Activated T-helper 2 cell treated with anti-CD3 and anti-CD28 coated beads, Interferon-gamma antibody, Interleukin-2, Interleukin-4, amounts not matched to agents 10 μg/mL and 5 μg/mL and 100 μg/mL, durations not matched to agents 14 hours and 24 hours and 36 hours (primary cell): ENCODE data around the gene PCDHA13. TPM values are rescaled to one million over a fixed set of nuclear protein-coding genes. Genes with fewer than 3 reads are reported as not detected.

Experiments
- DNase-seq: peaks from one replicate; pipeline ENCODE4 v3.0.0; 2021; ENCODE audit warnings: low spot score
- H3K27ac Mint-ChIP-seq: one replicate; pipeline ENCODE4 v1.8.0; 2021; ENCODE audit warnings: mixed read lengths
- H3K27me3 Mint-ChIP-seq: one replicate; pipeline ENCODE4 v1.8.0; 2021; ENCODE audit warnings: low read depth, mixed read lengths
- H3K36me3 Mint-ChIP-seq: one replicate; pipeline ENCODE4 v1.8.0; 2021; ENCODE audit warnings: low read depth, mixed read lengths
- H3K4me1 Mint-ChIP-seq: one replicate; pipeline ENCODE4 v1.8.0; 2021; ENCODE audit warnings: low read depth, mixed read lengths
- H3K4me3 Mint-ChIP-seq: one replicate; pipeline ENCODE4 v1.8.0; 2021; ENCODE audit warnings: low read depth, mild to moderate bottlenecking, moderate library complexity, mixed read lengths
- H3K9me3 Mint-ChIP-seq: one replicate; pipeline ENCODE4 v1.8.0; 2021; ENCODE audit warnings: mixed read lengths
- intact Hi-C: fragments of 100-400 bp; cut with micrococcal nuclease; formaldehyde crosslinking; loops from one replicate; pipeline ENCODE4 v1.15.1; 2023
- total RNA-seq: library from RNA; stranded (reverse); gene quantifications from 2 replicates; pipeline ENCODE4 v1.2.3, GENCODE V29; 2022

Gene PCDHA13
- total RNA-seq, 1 donor from 2014 or later = not detected

DNA sequence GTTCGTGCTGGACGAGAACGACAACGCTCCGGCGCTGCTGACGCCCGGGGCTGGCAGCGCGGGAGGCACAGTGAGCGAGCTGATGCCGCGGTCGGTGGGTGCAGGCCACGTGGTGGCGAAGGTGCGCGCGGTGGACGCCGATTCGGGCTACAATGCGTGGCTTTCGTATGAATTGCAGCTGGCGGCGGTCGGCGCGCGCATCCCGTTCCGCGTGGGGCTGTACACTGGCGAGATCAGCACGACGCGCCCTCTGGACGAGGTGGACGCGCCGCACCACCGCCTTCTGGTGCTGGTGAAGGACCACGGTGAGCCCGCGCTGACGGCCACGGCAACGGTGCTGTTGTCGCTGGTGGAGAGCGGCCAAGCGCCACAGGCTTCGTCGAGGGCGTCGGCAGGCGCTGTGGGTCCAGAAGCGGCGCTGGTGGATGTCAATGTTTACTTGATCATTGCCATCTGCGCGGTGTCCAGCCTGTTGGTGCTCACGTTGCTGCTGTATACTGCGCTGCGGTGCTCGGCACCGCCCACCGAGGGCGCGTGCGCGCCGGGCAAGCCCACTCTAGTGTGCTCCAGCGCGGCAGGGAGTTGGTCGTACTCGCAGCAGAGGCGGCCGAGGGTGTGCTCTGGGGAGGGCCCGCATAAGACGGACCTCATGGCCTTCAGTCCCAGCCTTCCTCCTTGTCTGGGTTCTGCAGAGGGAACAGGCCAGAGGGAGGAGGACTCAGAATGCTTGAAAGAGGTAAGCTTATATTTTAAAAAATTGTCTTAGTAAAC is 2.2 kb downstream of the PCDHA13 start:
- Mint-ChIP-seq H3K36me3 (no peaks in the 10 kb centered on the region), H3K4me1 (no peaks in the 10 kb centered on the region), H3K4me3 (no peak overlapping the region), H3K9me3 (peaks cover 43% of the 10 kb centered on the region), H3K27ac (no peak overlapping the region), H3K27me3 (no peaks in the 10 kb centered on the region)
- no peak for DNase-seq
- intact Hi-C loops = no loop called here

DNA sequence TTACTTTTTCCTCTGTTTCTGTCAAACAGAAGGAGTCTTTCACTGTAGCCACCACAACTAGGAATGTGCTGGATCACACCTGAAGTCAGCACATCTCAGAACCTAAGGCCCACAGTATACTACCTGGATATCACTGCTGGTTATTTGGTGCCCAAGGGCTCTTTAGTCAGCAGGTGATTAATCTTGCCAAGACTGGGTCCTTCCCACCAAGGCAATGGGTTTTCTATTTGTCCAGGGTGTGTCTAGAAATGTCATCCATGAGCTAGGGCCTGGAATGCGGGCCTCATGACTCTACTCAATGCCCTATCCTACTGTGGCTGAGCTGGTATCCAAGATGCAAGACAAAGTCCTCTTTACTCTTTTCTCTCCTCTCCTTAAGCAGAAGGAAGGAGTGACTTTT is 34.4 kb downstream of the PCDHA13 start:
- DNase-seq = no peak
- no peak overlapping the region for H3K27ac Mint-ChIP-seq
- no peak overlapping the region for H3K4me3 Mint-ChIP-seq
- intact Hi-C loops = no loop called here
- no peaks in the 10 kb centered on the region for H3K4me1 Mint-ChIP-seq
- no peaks in the 10 kb centered on the region for H3K27me3 Mint-ChIP-seq
- no peaks in the 10 kb centered on the region for H3K36me3 Mint-ChIP-seq
- H3K9me3 Mint-ChIP-seq = peaks cover 12% of the 10 kb centered on the region

DNA sequence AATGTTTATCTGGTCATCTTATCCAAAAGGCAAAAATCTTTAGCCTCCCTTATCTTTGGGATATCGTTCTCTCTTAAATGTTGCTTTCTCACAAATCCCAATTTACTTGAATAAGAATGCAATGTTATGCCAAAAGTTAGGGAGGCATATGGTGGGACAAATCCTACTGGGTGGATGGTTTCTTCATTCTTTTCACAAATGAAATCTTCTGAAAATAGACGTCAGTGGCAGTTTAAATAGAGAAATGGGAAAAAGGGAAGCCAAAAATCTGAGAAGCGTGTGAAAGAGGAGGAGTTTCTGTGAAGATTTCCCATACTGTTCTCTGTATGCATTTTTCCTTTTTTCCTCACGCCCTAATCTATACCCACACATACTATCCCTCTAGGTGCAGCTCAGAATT is 41.7 kb downstream of the PCDHA13 start:
- Mint-ChIP-seq H3K9me3 (peaks cover 11% of the 10 kb centered on the region), H3K27ac (no peak overlapping the region), H3K27me3 (peaks cover 15% of the 10 kb centered on the region), H3K4me3 (no peak overlapping the region), H3K4me1 (no peaks in the 10 kb centered on the region), H3K36me3 (no peaks in the 10 kb centered on the region)
- intact Hi-C loops = no loop called here
- no peak for DNase-seq

DNA sequence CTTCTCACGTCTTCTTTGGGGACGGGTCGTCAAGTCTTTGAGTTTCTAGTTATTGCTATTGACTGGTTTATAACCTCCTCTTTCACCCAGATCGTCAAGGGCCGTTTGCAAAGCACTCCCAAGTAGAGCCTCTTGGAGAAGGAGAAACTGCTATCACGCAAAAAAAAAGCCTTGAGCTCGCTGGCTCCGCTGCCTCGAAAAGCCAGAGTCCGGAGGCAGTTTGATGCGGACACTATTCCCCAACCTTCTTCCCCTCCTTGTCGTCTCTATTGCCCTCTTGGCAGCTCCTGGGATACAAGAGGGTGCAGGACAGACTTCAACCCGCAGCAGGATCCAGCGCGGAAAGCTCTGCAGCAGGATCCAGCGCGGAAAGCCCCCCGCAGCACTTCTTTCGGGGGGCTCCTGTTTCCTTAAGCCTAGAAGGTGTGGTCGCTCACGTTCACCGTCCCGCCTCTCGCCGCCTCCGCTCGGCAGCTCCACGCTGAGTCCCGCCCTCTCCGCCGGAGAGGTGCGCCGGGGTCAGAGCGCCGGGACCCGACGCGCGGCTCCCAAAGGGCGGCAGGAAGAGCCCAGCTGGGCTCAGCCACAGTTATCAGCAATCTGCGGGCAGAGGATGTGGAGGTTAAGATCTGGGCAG is 44.0 kb downstream of the PCDHA13 start, which contains the start of gene PCDHAC1:
TSS of gene PCDHAC1 (plus strand) at position 494 of the 637 bp plus-strand sequence. CDS start 594 bp downstream, outside the sequence.
- no peak within 1 kb of the TSS for H3K27ac Mint-ChIP-seq
- no peak for DNase-seq
- no peaks in the 10 kb centered on the region for H3K4me1 Mint-ChIP-seq
- H3K9me3 Mint-ChIP-seq = peaks cover 11% of the 10 kb centered on the region
- no peak within 1 kb of the TSS for H3K4me3 Mint-ChIP-seq
- peaks cover 15% of the 10 kb centered on the region for H3K27me3 Mint-ChIP-seq
- H3K36me3 Mint-ChIP-seq = no peaks in the 10 kb centered on the region
- intact Hi-C loops = no loop called here

DNA sequence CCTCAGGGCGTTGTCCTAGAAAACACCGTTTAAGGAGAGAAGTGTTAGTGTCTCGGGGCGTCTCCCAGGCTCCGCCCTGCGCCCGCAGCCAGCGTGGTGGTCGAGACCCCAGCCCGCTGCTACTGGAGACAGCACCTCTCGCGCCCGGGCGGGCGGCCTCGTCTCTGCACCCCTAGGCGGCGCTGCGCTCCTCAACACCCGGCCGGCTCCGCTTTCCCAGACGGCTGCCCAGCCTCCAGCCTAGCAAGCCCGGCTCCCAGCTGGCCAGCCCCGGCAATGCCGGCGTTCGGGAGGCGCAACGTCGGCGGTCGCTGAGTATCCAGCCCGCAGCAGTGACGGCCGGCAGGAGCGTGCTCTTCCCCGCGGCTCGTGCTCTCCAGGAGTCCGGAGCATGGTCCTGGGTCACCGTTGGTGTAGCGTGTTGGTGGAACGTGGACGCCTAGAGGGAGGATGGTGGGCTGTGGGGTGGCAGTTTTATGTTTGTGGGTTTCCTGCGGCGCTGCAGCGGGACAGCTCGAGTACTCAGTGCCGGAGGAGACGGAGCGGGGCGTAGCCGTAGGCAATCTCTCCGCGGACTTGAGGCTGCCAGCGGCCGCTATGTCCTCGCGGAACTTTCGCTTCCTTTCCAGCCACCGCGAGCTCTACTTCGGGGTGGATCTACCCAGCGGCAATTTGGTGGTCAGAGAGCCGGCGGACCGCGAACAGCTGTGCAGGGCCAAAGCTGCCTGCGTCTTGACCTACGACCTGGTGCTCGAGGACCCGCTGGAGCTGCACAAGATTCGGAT is 44.7 kb downstream of the PCDHA13 start:
- peaks cover 15% of the 10 kb centered on the region for H3K27me3 Mint-ChIP-seq
- H3K27ac Mint-ChIP-seq = no peak overlapping the region
- intact Hi-C loops = no loop called here
- H3K36me3 Mint-ChIP-seq = no peaks in the 10 kb centered on the region
- H3K9me3 Mint-ChIP-seq = peaks cover 8% of the 10 kb centered on the region
- no peak overlapping the region for H3K4me3 Mint-ChIP-seq
- no peaks in the 10 kb centered on the region for H3K4me1 Mint-ChIP-seq
- no peak for DNase-seq

DNA sequence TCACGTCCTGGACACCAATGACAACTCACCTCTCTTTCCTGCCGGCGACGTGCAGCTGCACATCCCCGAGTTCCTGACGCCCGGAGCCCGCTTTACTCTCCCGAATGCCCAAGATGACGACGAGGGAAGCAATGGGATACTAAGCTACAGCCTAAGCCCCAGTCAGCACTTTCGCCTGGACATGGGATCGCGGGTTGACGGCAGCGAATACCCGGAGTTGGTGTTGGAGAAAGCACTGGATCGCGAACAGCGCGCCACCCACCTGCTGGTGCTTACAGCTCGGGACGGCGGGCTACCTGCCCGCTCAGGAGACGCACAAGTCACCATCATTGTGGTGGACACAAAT is 45.3 kb downstream of the PCDHA13 start:
- no peaks in the 10 kb centered on the region for H3K36me3 Mint-ChIP-seq
- peaks cover 15% of the 10 kb centered on the region for H3K27me3 Mint-ChIP-seq
- intact Hi-C loops = no loop called here
- H3K4me3 Mint-ChIP-seq = no peak overlapping the region
- H3K27ac Mint-ChIP-seq = no peak overlapping the region
- peaks cover 8% of the 10 kb centered on the region for H3K9me3 Mint-ChIP-seq
- H3K4me1 Mint-ChIP-seq = no peaks in the 10 kb centered on the region
- DNase-seq = no peak

Other genes starting within 250 kb of the PCDHA13 start
- gene CD14, start 248.9 kb upstream of the PCDHA13 start, total RNA-seq = 0.39 TPM in 2 replicates
- 40.2 and 40.7 TPM in 2 replicates for gene TMCO6, start 242.7 kb upstream of the PCDHA13 start, total RNA-seq
- 63.0 and 65.6 TPM in 2 replicates for gene NDUFA2, start 234.5 kb upstream of the PCDHA13 start, total RNA-seq
- gene IK, start 234.3 kb upstream of the PCDHA13 start, total RNA-seq = 111 and 119 TPM in 2 replicates
- 39.1 and 40.0 TPM in 2 replicates for gene WDR55, start 217.2 kb upstream of the PCDHA13 start, total RNA-seq
- 3.2 and 3.5 TPM in 2 replicates for gene DND1, start 208.5 kb upstream of the PCDHA13 start, total RNA-seq
- 107 and 110 TPM in 2 replicates for gene HARS1, start 190.8 kb upstream of the PCDHA13 start, total RNA-seq
- 28.0 and 30.1 TPM in 2 replicates for gene HARS2, start 190.7 kb upstream of the PCDHA13 start, total RNA-seq
- 53.4 and 53.9 TPM in 2 replicates for gene ZMAT2, start 181.7 kb upstream of the PCDHA13 start, total RNA-seq
- gene PCDHA1, start 96.0 kb upstream of the PCDHA13 start, total RNA-seq = 0.07 TPM in 1 of 2 replicates, not detected in the other
- gene PCDHA2, start 87.3 kb upstream of the PCDHA13 start, total RNA-seq = not detected in 2 replicates
- gene PCDHA3, start 81.1 kb upstream of the PCDHA13 start, total RNA-seq = not detected in 2 replicates
- not detected in 2 replicates for gene PCDHA4, start 75.1 kb upstream of the PCDHA13 start, total RNA-seq
- not detected in 2 replicates for gene PCDHA5, start 60.5 kb upstream of the PCDHA13 start, total RNA-seq
- gene PCDHA6, start 54.2 kb upstream of the PCDHA13 start, total RNA-seq = not detected in 2 replicates
- gene PCDHA7, start 47.9 kb upstream of the PCDHA13 start, total RNA-seq = not detected in 2 replicates
- gene PCDHA8, start 40.9 kb upstream of the PCDHA13 start, total RNA-seq = not detected in 2 replicates
- gene PCDHA9, start 33.7 kb upstream of the PCDHA13 start, total RNA-seq = not detected in 2 replicates
- gene PCDHA10, start 26.2 kb upstream of the PCDHA13 start, total RNA-seq = not detected in 2 replicates
- not detected in 2 replicates for gene PCDHA11, start 13.2 kb upstream of the PCDHA13 start, total RNA-seq
- gene PCDHA12, start 6.8 kb upstream of the PCDHA13 start, total RNA-seq = not detected in 2 replicates
- not detected in 2 replicates for gene PCDHAC1, start 44.2 kb downstream of the PCDHA13 start, total RNA-seq
- not detected in 2 replicates for gene PCDHAC2, start 84.4 kb downstream of the PCDHA13 start, total RNA-seq
- not detected in 2 replicates for gene PCDHB1, start 169.2 kb downstream of the PCDHA13 start, total RNA-seq
- gene PCDHB2, start 212.5 kb downstream of the PCDHA13 start, total RNA-seq = 0.11 and 0.25 TPM in 2 replicates
- not detected in 2 replicates for gene PCDHB3, start 218.3 kb downstream of the PCDHA13 start, total RNA-seq
- gene PCDHB4, start 239.7 kb downstream of the PCDHA13 start, total RNA-seq = not detected in 2 replicates